CMK (cell line): ENCODE measurements around the gene SLAMF9.

ENCODE experiments used
- DNase-seq: peaks from one replicate; pipeline ENCODE4 v3.0.0-alpha.2; 2010; ENCODE audit warnings: low read depth

The SLAMF9 gene

GRCh38 chr1:159932296-159933285, 21.4 kb downstream of the SLAMF9 start:
- no peak for DNase-seq

GRCh38 chr1:159931795-159932173, 22.3 kb downstream of the SLAMF9 start:
- no peak for DNase-seq

- DNase-seq = no peak
Observed at GRCh38 chr1:159931101-159931794, 22.8 kb downstream of the SLAMF9 start.

- no peak for DNase-seq
Observed at GRCh38 chr1:159930634-159931033, 23.4 kb downstream of the SLAMF9 start.

GRCh38 chr1:159930216-159930615, 23.8 kb downstream of the SLAMF9 start:
- DNase-seq = no peak

GRCh38 chr1:159929155-159930051, 24.6 kb downstream of the SLAMF9 start:
- no peak for DNase-seq

GRCh38 chr1:159928491-159929050, 25.5 kb downstream of the SLAMF9 start:
- no peak for DNase-seq

GRCh38 chr1:159927849-159928431, 26.1 kb downstream of the SLAMF9 start:
- DNase-seq = no peak

GRCh38 chr1:159927211-159927848, 26.7 kb downstream of the SLAMF9 start:
- no peak for DNase-seq

- DNase-seq = no peak
Observed at GRCh38 chr1:159925719-159926078, 28.3 kb downstream of the SLAMF9 start.

GRCh38 chr1:159924791-159925718, 29.0 kb downstream of the SLAMF9 start, which contains the start of gene TAGLN2:
Gene TAGLN2 (minus strand): TSS chr1:159925507. CDS start chr1:159920509, 4,998 bp downstream.
- peak; percentile 91 for DNase-seq

GRCh38 chr1:159924025-159924790, 29.8 kb downstream of the SLAMF9 start:
- DNase-seq = no peak

GRCh38 chr1:159923203-159924024, 30.6 kb downstream of the SLAMF9 start:
- peak; percentile 69 for DNase-seq

GRCh38 chr1:159922511-159923202, 31.4 kb downstream of the SLAMF9 start:
- no peak for DNase-seq

- DNase-seq = no peak
Observed at GRCh38 chr1:159921700-159922504, 32.1 kb downstream of the SLAMF9 start.

- DNase-seq = no peak
Observed at GRCh38 chr1:159921251-159921650, 32.8 kb downstream of the SLAMF9 start.

- DNase-seq = no peak
Observed at GRCh38 chr1:159920651-159921050, 33.4 kb downstream of the SLAMF9 start.
